B cell (primary cell): Measurements from ENCODE around the gene TPK1. TPM values are rescaled to one million over a fixed set of nuclear protein-coding genes. Genes with fewer than 3 reads are reported as not detected.
A peak's percentile ranks its signal among the peaks of the same experiment; 100 is the strongest.

Experiments
- ATAC-seq: fragments of 200-7000 bp; cut with Tn5 transposase; one replicate; pipeline ENCODE4 v1.10.0; 2021; ENCODE audit warnings: low read depth, mild to moderate bottlenecking, moderate number of reproducible peaks, moderate library complexity
- CTCF ChIA-PET: fragments of 350-600 bp; sonication (Branson Sonifier 250); formaldehyde crosslinking; loops from one replicate; lab custom pipeline; 2021; ENCODE audit warnings: antibody characterized with exemption, inconsistent platforms; lab: Charles Lee
- POLR2A ChIA-PET: fragments of 350-600 bp; sonication (Branson Sonifier 250); formaldehyde crosslinking; loops from one replicate; lab custom pipeline; 2021; ENCODE audit warnings: antibody characterized with exemption; lab: Charles Lee
- DNase-seq: peaks from one replicate; pipeline ENCODE4 v3.0.0; 2013
- H2AFZ ChIP-seq: 2 replicates; pipeline ENCODE4 v1.6.1; 2012; ENCODE audit warnings: mild to moderate bottlenecking, low read depth, low read length; ENCODE audit not compliant: insufficient read depth, poor library complexity, severe bottlenecking
- H3K27ac ChIP-seq, 2 donors: 1 replicate in 1 of 2; 2 replicates in 1 of 2; pipeline ENCODE4 v1.5.1; 2012 to 2013; ENCODE audit warnings: low read length in 2 of 2, mild to moderate bottlenecking in 2 of 2, moderate library complexity in 1 of 2
- H3K27me3 ChIP-seq, 4 experiments: fragments of 200-600 bp in 1 of 4; sonication (generic) in 1 of 4; replicated peaks in 1 of 4; 1 replicate in 2 of 4; 2 replicates in 2 of 4; pipeline versions ENCODE4 v1.6.1 to v1.7.0; 2013 to 2016; ENCODE audit warnings: low read length in 3 of 4, mild to moderate bottlenecking in 2 of 4, mixed read lengths in 1 of 4, moderate library complexity in 1 of 4; ENCODE audit not compliant: insufficient read depth in 4 of 4, control insufficient read depth in 3 of 4; ENCODE audit errors: control extremely low read depth in 1 of 4
- H3K36me3 ChIP-seq, 2 experiments: replicated peaks in 1 of 2; 1 replicate in 1 of 2; 2 replicates in 1 of 2; pipeline versions ENCODE4 v1.6.1 to v1.7.1; 2013; ENCODE audit warnings: low read length in 1 of 2; ENCODE audit not compliant: insufficient read depth in 2 of 2, control insufficient read depth in 1 of 2; ENCODE audit errors: control extremely low read depth in 1 of 2, extremely low read depth in 1 of 2
- H3K4me1 ChIP-seq, 2 donors: fragments of 200-600 bp in 1 of 2; sonication (generic) in 1 of 2; 1 replicate in 1 of 2; 2 replicates in 1 of 2; pipeline versions ENCODE4 v1.5.1 to v1.6.1; 2013 to 2017; ENCODE audit warnings: low read length in 2 of 2; ENCODE audit not compliant: control insufficient read depth in 2 of 2, insufficient read depth in 2 of 2
- H3K4me2 ChIP-seq: replicated peaks from 2 replicates; pipeline ENCODE3; 2012; ENCODE audit warnings: mild to moderate bottlenecking, low read depth, low read length; ENCODE audit not compliant: poor library complexity, severe bottlenecking
- H3K4me3 ChIP-seq, 5 experiments: fragments of 200-600 bp in 1 of 5; sonication (generic) in 1 of 5; 1 replicate in 3 of 5; 2 replicates in 2 of 5; pipeline versions ENCODE4 v1.5.1 to v1.7.0; 2011 to 2016; ENCODE audit warnings: low read length in 4 of 5, mild to moderate bottlenecking in 4 of 5, low read depth in 2 of 5, control low read depth in 1 of 5, moderate library complexity in 1 of 5; ENCODE audit not compliant: insufficient read depth in 1 of 5; ENCODE audit errors: control extremely low read depth in 1 of 5, extremely low read depth in 1 of 5
- H3K79me2 ChIP-seq: fragments of 200-600 bp; sonication (generic); one replicate; pipeline ENCODE4 v1.6.0; 2016; ENCODE audit warnings: low read length; ENCODE audit not compliant: control insufficient read depth, insufficient read depth
- H3K9ac ChIP-seq: fragments of 200-600 bp; sonication (generic); 2 replicates; pipeline ENCODE4 v1.6.1; 2017; ENCODE audit warnings: mild to moderate bottlenecking, low read length, moderate library complexity
- H3K9me3 ChIP-seq, 3 donors: one replicate each; pipeline versions ENCODE4 v1.6.1 to v1.7.1; 2013; ENCODE audit warnings: low read length in 2 of 3; ENCODE audit not compliant: control insufficient read depth in 2 of 3, insufficient read depth in 1 of 3; ENCODE audit errors: control extremely low read depth in 1 of 3
- H4K20me1 ChIP-seq: 2 replicates; pipeline ENCODE4 v1.6.0; 2012; ENCODE audit warnings: mild to moderate bottlenecking, low read length; ENCODE audit not compliant: insufficient read depth, control insufficient read depth, poor library complexity, severe bottlenecking
- H3K27ac Mint-ChIP-seq: one replicate; pipeline ENCODE4 v1.8.0; 2021; ENCODE audit warnings: mixed read lengths
- H3K27me3 Mint-ChIP-seq: one replicate; pipeline ENCODE4 v1.8.0; 2021; ENCODE audit warnings: mixed read lengths
- H3K4me1 Mint-ChIP-seq: one replicate; pipeline ENCODE4 v1.8.0; 2021; ENCODE audit warnings: mixed read lengths
- H3K4me3 Mint-ChIP-seq: one replicate; pipeline ENCODE4 v1.8.0; 2021; ENCODE audit warnings: mixed read lengths
- H3K9me3 Mint-ChIP-seq: one replicate; pipeline ENCODE4 v1.8.0; 2022; ENCODE audit warnings: mixed read lengths; ENCODE audit not compliant: insufficient read depth
- EZH2 ChIP-seq: IDR thresholded peaks from 2 replicates; pipeline ENCODE4 v1.6.1; 2012; ENCODE audit warnings: borderline replicate concordance, low read depth, mild to moderate bottlenecking, moderate library complexity, low read length; ENCODE audit not compliant: insufficient read depth, poor library complexity, severe bottlenecking
- WGBS: methylation state at CpG from one replicate; pipeline ENCODE4 v1.1.5; 2013; ENCODE audit warnings: missing lambda C conversion rate; ENCODE audit not compliant: insufficient coverage; 5-methylcytosine and 5-hydroxymethylcytosine counted together
- intact Hi-C: fragments of 100-400 bp; cut with micrococcal nuclease; formaldehyde crosslinking; loops from one replicate; pipeline ENCODE4 v1.10.0; 2022
- polyA minus RNA-seq: library from RNA; depleted of rRNA, polyadenylated mRNA; stranded (reverse); fragments of >200 nt; gene quantifications from 2 replicates; pipeline ENCODE4 v1.2.3, GENCODE V29; 2012
- polyA plus RNA-seq: library from polyadenylated mRNA; depleted of rRNA; stranded (reverse); fragments of >200 nt; gene quantifications from 2 replicates; pipeline ENCODE4 v1.2.3, GENCODE V29; 2012
- total RNA-seq, 2 donors: library from RNA; stranded (reverse); fragments of 120-200 nt in 1 of 2; gene quantifications; 1 replicate in 1 of 2; 2 replicates in 1 of 2; pipeline versions ENCODE4 v1.2.3 to v1.2.4, GENCODE V29; 2013 to 2022
- TF ChIP-seq, protein P1 (sequence below): fragments of 200-600 bp; IDR thresholded peaks from one replicate; pipeline ENCODE4 v1.8.0; 2022; ENCODE audit warnings: antibody characterized with exemption, mild to moderate bottlenecking

The TPK1 gene
- total RNA-seq (26.4 and 29.4 TPM in 2 replicates), polyA plus RNA-seq (9.6 and 13.7 TPM in 2 replicates), polyA minus RNA-seq (34.0 and 39.4 TPM in 2 replicates)
- 50.2 TPM for total RNA-seq (2013)

DNA sequence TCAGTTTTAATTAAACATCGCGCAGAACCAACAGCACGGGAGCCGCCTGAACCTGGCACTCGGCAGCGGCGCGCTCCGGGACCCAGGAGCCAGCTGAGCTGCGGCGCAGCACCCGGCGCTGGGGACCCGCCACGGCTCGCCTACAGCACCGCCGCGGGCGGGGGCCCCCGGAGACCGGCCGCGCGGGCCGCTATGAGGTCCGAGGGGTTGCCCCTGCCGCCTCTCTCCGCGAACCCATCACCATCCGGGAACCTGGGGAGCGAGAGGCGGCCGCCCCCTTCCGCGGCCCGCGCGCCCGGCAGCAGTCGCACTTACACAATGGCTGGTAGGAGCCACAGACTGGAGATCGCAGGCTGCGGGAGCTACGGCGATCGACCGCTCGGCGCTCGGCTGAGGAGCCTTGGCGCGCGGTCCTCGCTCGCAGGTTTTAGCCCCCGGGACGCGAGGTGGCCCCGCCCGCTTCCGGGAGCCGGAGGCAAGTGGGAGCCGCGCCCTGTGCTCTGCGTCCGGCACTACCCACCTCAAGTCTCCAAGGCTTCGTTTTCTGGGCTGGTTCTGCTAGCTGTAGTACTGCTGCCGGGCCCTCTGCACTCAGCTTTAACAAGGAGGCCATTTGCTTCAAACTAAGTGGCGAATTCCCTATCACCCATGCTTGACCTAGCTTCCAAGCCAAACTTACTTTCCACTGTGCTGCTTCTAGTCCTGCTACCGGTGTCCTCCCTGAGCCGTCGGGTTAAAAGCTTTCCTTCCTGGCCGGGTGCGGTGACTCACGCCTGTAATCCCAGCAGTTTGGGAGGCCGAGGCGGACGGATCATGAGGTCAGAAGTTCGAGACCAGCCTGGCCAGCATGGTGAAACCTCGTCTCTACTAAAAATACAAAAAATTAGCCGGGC is at the start of gene TPK1:
TPK1 (minus strand) TSS at position 402 of the 893 bp plus-strand sequence. CDS start 451 bp downstream, outside the sequence.
- CTCF ChIA-PET, result interaction anchor here (0.7 to 4.9 kb wide), 16 partner anchors 8 to 99 kb away, joined by 3 to 49 read pairs (median 6); no protein-coding TSS in a partner anchor
- Histone ChIP-seq H2AFZ (peak within 1 kb of the TSS; percentile 97), H3K9me3 (peaks cover 0 to 11% (median 4%) of the 10 kb centered on the region in 3 donors), H3K79me2 (peaks cover 15% of the 10 kb centered on the region), H3K4me3 (peak within 1 kb of the TSS; percentile 83 to 98 (median 91)), H3K4me1 (peaks cover 18% of the 10 kb centered on the region in 2 donors), H4K20me1 (no peaks in the 10 kb centered on the region), H3K27ac (peak within 1 kb of the TSS; percentile 87), H3K36me3 (no peaks in the 10 kb centered on the region), H3K4me2 (peak within 1 kb of the TSS; percentile 76), H3K27me3 (no peaks in the 10 kb centered on the region), H3K9ac (peak within 1 kb of the TSS; percentile 88)
- Mint-ChIP-seq H3K4me1 (peaks cover 23% of the 10 kb centered on the region), H3K9me3 (peaks cover 7% of the 10 kb centered on the region), H3K4me3 (peak within 1 kb of the TSS; percentile 93), H3K27me3 (no peaks in the 10 kb centered on the region), H3K27ac (peak within 1 kb of the TSS; percentile 99)
- peak; percentile 95 for DNase-seq
- 7% methylated on average over 81 of the region's 81 CpGs for WGBS
- peak; percentile 89 for ATAC-seq
- intact Hi-C loops, result loop anchor here (1.0 to 5.0 kb wide), 4 partner anchors 11 to 97 kb away; no protein-coding TSS in a partner anchor
- POLR2A ChIA-PET, result interaction anchor here (0.5 to 4.2 kb wide), 8 partner anchors 10 to 97 kb away, joined by 3 to 55 read pairs (median 8); no protein-coding TSS in a partner anchor
- TF ChIP-seq, protein P1, sequence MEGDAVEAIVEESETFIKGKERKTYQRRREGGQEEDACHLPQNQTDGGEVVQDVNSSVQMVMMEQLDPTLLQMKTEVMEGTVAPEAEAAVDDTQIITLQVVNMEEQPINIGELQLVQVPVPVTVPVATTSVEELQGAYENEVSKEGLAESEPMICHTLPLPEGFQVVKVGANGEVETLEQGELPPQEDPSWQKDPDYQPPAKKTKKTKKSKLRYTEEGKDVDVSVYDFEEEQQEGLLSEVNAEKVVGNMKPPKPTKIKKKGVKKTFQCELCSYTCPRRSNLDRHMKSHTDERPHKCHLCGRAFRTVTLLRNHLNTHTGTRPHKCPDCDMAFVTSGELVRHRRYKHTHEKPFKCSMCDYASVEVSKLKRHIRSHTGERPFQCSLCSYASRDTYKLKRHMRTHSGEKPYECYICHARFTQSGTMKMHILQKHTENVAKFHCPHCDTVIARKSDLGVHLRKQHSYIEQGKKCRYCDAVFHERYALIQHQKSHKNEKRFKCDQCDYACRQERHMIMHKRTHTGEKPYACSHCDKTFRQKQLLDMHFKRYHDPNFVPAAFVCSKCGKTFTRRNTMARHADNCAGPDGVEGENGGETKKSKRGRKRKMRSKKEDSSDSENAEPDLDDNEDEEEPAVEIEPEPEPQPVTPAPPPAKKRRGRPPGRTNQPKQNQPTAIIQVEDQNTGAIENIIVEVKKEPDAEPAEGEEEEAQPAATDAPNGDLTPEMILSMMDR, result no peak
- no peak for TF ChIP-seq EZH2

DNA sequence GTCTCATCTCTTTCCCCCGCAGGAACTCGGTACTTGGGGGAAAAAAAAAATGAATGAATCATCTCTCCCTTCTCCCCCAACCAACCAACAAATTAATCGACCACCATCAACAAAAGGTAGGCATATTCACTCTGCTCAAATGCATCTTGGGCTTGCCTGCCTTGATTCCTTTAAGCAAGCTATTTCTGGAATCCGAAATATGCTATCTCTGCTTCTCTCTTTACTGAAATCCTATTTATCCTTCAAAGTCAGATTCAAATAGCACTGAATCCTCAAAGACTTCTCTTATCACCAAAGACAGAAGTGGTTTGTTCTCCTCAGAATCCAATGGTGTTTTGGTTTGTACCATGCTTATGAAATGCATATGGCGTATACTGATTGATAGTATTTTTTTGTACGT is 49.6 kb upstream of the TPK1 start:
- ATAC-seq (no peak), DNase-seq (no peak)
- Mint-ChIP-seq H3K4me3 (no peak overlapping the region), H3K9me3 (no peaks in the 10 kb centered on the region), H3K4me1 (no peaks in the 10 kb centered on the region), H3K27ac (no peak overlapping the region), H3K27me3 (peaks cover 4% of the 10 kb centered on the region)
- TF ChIP-seq, protein P1, result no peak
- no peak for TF ChIP-seq EZH2
- Histone ChIP-seq H4K20me1 (no peaks in the 10 kb centered on the region), H3K4me2 (no peak overlapping the region), H3K9me3 (no peaks in the 10 kb centered on the region), H3K27me3 (no peaks in the 10 kb centered on the region), H3K27ac (no peak overlapping the region), H3K4me1 (no peaks in the 10 kb centered on the region), H3K9ac (no peak overlapping the region), H3K79me2 (no peaks in the 10 kb centered on the region), H2AFZ (no peak overlapping the region), H3K4me3 (no peak overlapping the region), H3K36me3 (no peaks in the 10 kb centered on the region)
- 90% methylated on average over 4 of the region's 6 CpGs for WGBS
- intact Hi-C loops, result no loop called here
- CTCF ChIA-PET, result no interaction called here
- POLR2A ChIA-PET, result no interaction called here
